Esophagus muscularis mucosa (tissue), 4 donors: Measurements from ENCODE around the gene TBX15. TPM values are rescaled to one million over a fixed set of nuclear protein-coding genes. Genes with fewer than 3 reads are reported as not detected.

Experiments used
- DNase-seq: peaks from one replicate; pipeline ENCODE4 v3.0.0-alpha.2; 2017; ENCODE audit errors: extremely low spot score
- H3K27ac ChIP-seq, 4 donors: fragments of 200-600 bp; sonication (generic); replicated peaks in 1 of 4; 1 replicate in 3 of 4; 2 replicates in 1 of 4; pipeline ENCODE4 v1.5.1; 2016 to 2019; ENCODE audit warnings: mild to moderate bottlenecking in 1 of 4
- H3K27me3 ChIP-seq, 4 donors: fragments of 200-600 bp; sonication (generic); one replicate each; pipeline versions ENCODE4 v1.5.1 to v1.6.0; 2016 to 2019
- H3K36me3 ChIP-seq, 4 donors: fragments of 200-600 bp; sonication (generic); one replicate each; pipeline ENCODE4 v1.5.1; 2016 to 2019
- H3K4me1 ChIP-seq, 4 donors: fragments of 200-600 bp; sonication (generic); one replicate each; pipeline ENCODE4 v1.5.1; 2016 to 2019
- H3K4me3 ChIP-seq, 4 donors: fragments of 200-600 bp; sonication (generic); 1 replicate in 2 of 4; 2 replicates in 2 of 4; pipeline ENCODE4 v1.5.1; 2016 to 2019; ENCODE audit warnings: mild to moderate bottlenecking in 4 of 4, moderate library complexity in 1 of 4
- H3K9me3 ChIP-seq, 4 donors: fragments of 200-600 bp; sonication (generic); 1 replicate in 3 of 4; 2 replicates in 1 of 4; pipeline ENCODE4 v1.5.1; 2016 to 2019
- CTCF ChIP-seq, 3 experiments: fragments of 200-600 bp in 2 of 3; fragments of 450-650 bp in 1 of 3; sonication (generic) in 2 of 3; IDR thresholded peaks; one replicate each; pipeline ENCODE4 v1.5.1; 2017 to 2019; ENCODE audit warnings: antibody characterized with exemption in 3 of 3, mild to moderate bottlenecking in 2 of 3, moderate library complexity in 1 of 3
- EP300 ChIP-seq: sonication (generic); formaldehyde crosslinking; IDR thresholded peaks from one replicate; pipeline ENCODE4 v1.6.1; 2017; ENCODE audit warnings: antibody characterized with exemption
- POLR2A ChIP-seq: fragments of 450-650 bp; IDR thresholded peaks from one replicate; pipeline ENCODE4 v1.6.1; 2017; ENCODE audit warnings: antibody characterized with exemption, moderate library complexity, mild to moderate bottlenecking, low read depth
- POLR2AphosphoS5 ChIP-seq, 2 donors: sonication (generic); formaldehyde crosslinking; IDR thresholded peaks; one replicate each; pipeline ENCODE4 v1.6.1; 2017; ENCODE audit warnings: antibody characterized with exemption in 2 of 2
- WGBS: methylation state at CpG from one replicate; pipeline ENCODE4 v1.1.5; 2018; 5-methylcytosine and 5-hydroxymethylcytosine counted together
- intact Hi-C: fragments of 100-400 bp; cut with DNase I; formaldehyde crosslinking; loops from one replicate; pipeline ENCODE4 v1.15.1; 2023
- total RNA-seq, 4 donors: library from RNA; depleted of rRNA; stranded (reverse); fragments of >200 nt; gene quantifications; one replicate each; pipeline versions ENCODE4 v1.1.0 to v1.2.1, GENCODE V29; 2016

TBX15 gene
- total RNA-seq, 4 donors from 2014 or later = 0.42 to 1.2 (median 0.79) TPM

GRCh38 chr1:119006406-119007279 is 18.5 kb upstream of the TBX15 start:
- DNase-seq = no peak
- no peak overlapping the region for H3K27ac ChIP-seq
- H3K36me3 ChIP-seq = no peaks in the 10 kb centered on the region
- H3K27me3 ChIP-seq = peaks cover 0 to 81% (median 45%) of the 10 kb centered on the region in 4 donors
- H3K9me3 ChIP-seq = no peaks in the 10 kb centered on the region
- peak overlapping the region in 1 of 4 donors; percentile 20 for H3K4me3 ChIP-seq
- H3K4me1 ChIP-seq = peaks cover 21 to 40% (median 37%) of the 10 kb centered on the region in 4 donors
- TF ChIP-seq EP300 (no peak), POLR2A (no peak), POLR2AphosphoS5 (IDR thresholded peaks at IDR 0.05) (no peak), CTCF (IDR thresholded peaks at IDR 0.05) (no peak)
- WGBS = 8% methylated on average over 38 of the region's 81 CpGs
- intact Hi-C loops = loop anchor here (5.0 kb wide), 2 partner anchors 784 to 854 kb away; no protein-coding TSS in a partner anchor

GRCh38 chr1:119005724-119006405 is 17.7 kb upstream of the TBX15 start:
- intact Hi-C loops = loop anchor here (5.0 kb wide), 2 partner anchors 784 to 854 kb away; no protein-coding TSS in a partner anchor
- Histone ChIP-seq H3K4me3 (no peak overlapping the region), H3K27ac (no peak overlapping the region), H3K9me3 (no peaks in the 10 kb centered on the region), H3K36me3 (no peaks in the 10 kb centered on the region), H3K4me1 (peaks cover 29 to 48% (median 45%) of the 10 kb centered on the region in 4 donors), H3K27me3 (peaks cover 0 to 88% (median 52%) of the 10 kb centered on the region in 4 donors)
- 30% methylated on average over 17 of the region's 17 CpGs for WGBS
- DNase-seq = no peak
- no peak for TF ChIP-seq POLR2AphosphoS5 (IDR thresholded peaks at IDR 0.05)
- TF ChIP-seq CTCF (IDR thresholded peaks at IDR 0.05) = no peak
- no peak for TF ChIP-seq POLR2A
- no peak for TF ChIP-seq EP300

- intact Hi-C loops = loop anchor here (5.0 kb wide), 3 partner anchors 782 to 862 kb away; no protein-coding TSS in a partner anchor
- H3K4me1 ChIP-seq = peaks cover 36 to 59% (median 56%) of the 10 kb centered on the region in 4 donors
Measured at GRCh38 chr1:119004781-119005180, 16.6 kb upstream of the TBX15 start.

GRCh38 chr1:119004129-119004527 is 16.0 kb upstream of the TBX15 start:
- Histone ChIP-seq H3K27me3 (peaks cover 0 to 95% (median 69%) of the 10 kb centered on the region in 4 donors), H3K36me3 (no peaks in the 10 kb centered on the region), H3K4me1 (peaks cover 36 to 63% (median 54%) of the 10 kb centered on the region in 4 donors), H3K27ac (no peak overlapping the region), H3K4me3 (no peak overlapping the region), H3K9me3 (no peaks in the 10 kb centered on the region)
- intact Hi-C loops = loop anchor here (5.0 kb wide), 1 partner anchor 862 kb away; no protein-coding TSS in a partner anchor
- DNase-seq = no peak
- WGBS = 33% methylated on average over 5 of the region's 5 CpGs
- TF ChIP-seq POLR2AphosphoS5 (IDR thresholded peaks at IDR 0.05) = no peak
- TF ChIP-seq POLR2A = no peak
- TF ChIP-seq EP300 = no peak
- TF ChIP-seq CTCF (IDR thresholded peaks at IDR 0.05) = no peak

More at GRCh38 chr1:119004781-119005180, 16.6 kb upstream of the TBX15 start:
- Histone ChIP-seq H3K27me3 (peaks cover 0 to 93% (median 63%) of the 10 kb centered on the region in 4 donors), H3K36me3 (no peaks in the 10 kb centered on the region), H3K27ac (no peak overlapping the region), H3K4me3 (no peak overlapping the region), H3K9me3 (no peaks in the 10 kb centered on the region)
- TF ChIP-seq POLR2A (no peak), CTCF (IDR thresholded peaks at IDR 0.05) (no peak), POLR2AphosphoS5 (IDR thresholded peaks at IDR 0.05) (no peak), EP300 (no peak)
- no peak for DNase-seq
- 83% methylated on average over 2 of the region's 2 CpGs for WGBS
